Measurements from ENCODE around the gene ZIC4.

The ZIC4 gene

GRCh38 chr3:147397875-147398812, 8.2 kb downstream of the ZIC4 start:
- ATAC-seq (replicated peaks; ENCODE audit: extremely low read depth, poor library complexity, severe bottlenecking) (no peak), DNase-seq (ENCODE audit: low spot score in 2 of 2) (no peak)
- H3K27ac Mint-ChIP-seq (ENCODE audit: low read depth) = no peak overlapping the region
- H3K27me3 Mint-ChIP-seq = peaks cover 67% of the 10 kb centered on the region
- no peaks in the 10 kb centered on the region for H3K4me1 Mint-ChIP-seq
- H3K4me3 Mint-ChIP-seq = no peak overlapping the region
- no peaks in the 10 kb centered on the region for H3K9me3 Mint-ChIP-seq
- H3K36me3 Mint-ChIP-seq (ENCODE audit: insufficient read depth) = no peaks in the 10 kb centered on the region

GRCh38 chr3:147397155-147397874, 9.0 kb downstream of the ZIC4 start:
- Mint-ChIP-seq H3K27ac (ENCODE audit: low read depth) (no peak overlapping the region), H3K9me3 (no peaks in the 10 kb centered on the region), H3K27me3 (peaks cover 70% of the 10 kb centered on the region), H3K4me3 (no peak overlapping the region), H3K36me3 (ENCODE audit: insufficient read depth) (no peaks in the 10 kb centered on the region), H3K4me1 (no peaks in the 10 kb centered on the region)
- DNase-seq (ENCODE audit: low spot score in 2 of 2) = no peak
- ATAC-seq (replicated peaks; ENCODE audit: extremely low read depth, poor library complexity, severe bottlenecking) = no peak

- no peak overlapping the region for H3K4me3 Mint-ChIP-seq
- ATAC-seq (replicated peaks; ENCODE audit: extremely low read depth, poor library complexity, severe bottlenecking) (no peak), DNase-seq (ENCODE audit: low spot score in 2 of 2) (no peak)
- H3K4me1 Mint-ChIP-seq = no peaks in the 10 kb centered on the region
- H3K27ac Mint-ChIP-seq (ENCODE audit: low read depth) = no peak overlapping the region
- H3K27me3 Mint-ChIP-seq = peaks cover 67% of the 10 kb centered on the region
- peaks cover 3% of the 10 kb centered on the region for H3K36me3 Mint-ChIP-seq (ENCODE audit: insufficient read depth)
- H3K9me3 Mint-ChIP-seq = no peaks in the 10 kb centered on the region
Measured at GRCh38 chr3:147396712-147397046, 9.7 kb downstream of the ZIC4 start.

GRCh38 chr3:147395899-147396711, 10.2 kb downstream of the ZIC4 start:
- no peak overlapping the region for H3K4me3 Mint-ChIP-seq
- ATAC-seq (replicated peaks; ENCODE audit: extremely low read depth, poor library complexity, severe bottlenecking) = no peak
- no peaks in the 10 kb centered on the region for H3K4me1 Mint-ChIP-seq
- H3K27ac Mint-ChIP-seq (ENCODE audit: low read depth) = no peak overlapping the region
- DNase-seq (ENCODE audit: low spot score in 2 of 2) = no peak
- H3K36me3 Mint-ChIP-seq (ENCODE audit: insufficient read depth) = peaks cover 3% of the 10 kb centered on the region
- H3K9me3 Mint-ChIP-seq = no peaks in the 10 kb centered on the region
- peaks cover 72% of the 10 kb centered on the region for H3K27me3 Mint-ChIP-seq

- H3K27me3 Mint-ChIP-seq = peaks cover 79% of the 10 kb centered on the region
Measured at GRCh38 chr3:147394884-147395225, 11.5 kb downstream of the ZIC4 start.

GRCh38 chr3:147393943-147394883, 12.1 kb downstream of the ZIC4 start:
- H3K27me3 Mint-ChIP-seq = peaks cover 79% of the 10 kb centered on the region
- H3K9me3 Mint-ChIP-seq = no peaks in the 10 kb centered on the region
- no peak overlapping the region for H3K4me3 Mint-ChIP-seq
- H3K27ac Mint-ChIP-seq (ENCODE audit: low read depth) = no peak overlapping the region
- ATAC-seq (replicated peaks; ENCODE audit: extremely low read depth, poor library complexity, severe bottlenecking) = no peak
- H3K36me3 Mint-ChIP-seq (ENCODE audit: insufficient read depth) = peaks cover 3% of the 10 kb centered on the region
- DNase-seq (ENCODE audit: low spot score in 2 of 2) = no peak
- no peaks in the 10 kb centered on the region for H3K4me1 Mint-ChIP-seq

More at GRCh38 chr3:147394884-147395225, 11.5 kb downstream of the ZIC4 start:
- Mint-ChIP-seq H3K27ac (ENCODE audit: low read depth) (no peak overlapping the region), H3K4me1 (no peaks in the 10 kb centered on the region), H3K36me3 (ENCODE audit: insufficient read depth) (peaks cover 3% of the 10 kb centered on the region), H3K4me3 (no peak overlapping the region), H3K9me3 (no peaks in the 10 kb centered on the region)
- no peak for DNase-seq (ENCODE audit: low spot score in 2 of 2)
- ATAC-seq (replicated peaks; ENCODE audit: extremely low read depth, poor library complexity, severe bottlenecking) = no peak

- DNase-seq (ENCODE audit: low spot score in 2 of 2) = no peak
- H3K4me3 Mint-ChIP-seq = no peak overlapping the region
Measured at GRCh38 chr3:147393261-147393942, 12.9 kb downstream of the ZIC4 start.

GRCh38 chr3:147392625-147392946, 13.8 kb downstream of the ZIC4 start:
- Mint-ChIP-seq H3K27ac (ENCODE audit: low read depth) (no peak overlapping the region), H3K27me3 (peaks cover 83% of the 10 kb centered on the region), H3K4me3 (no peak overlapping the region), H3K36me3 (ENCODE audit: insufficient read depth) (peaks cover 3% of the 10 kb centered on the region), H3K9me3 (peaks cover 6% of the 10 kb centered on the region), H3K4me1 (no peaks in the 10 kb centered on the region)
- no peak for DNase-seq (ENCODE audit: low spot score in 2 of 2)
- ATAC-seq (replicated peaks; ENCODE audit: extremely low read depth, poor library complexity, severe bottlenecking) = no peak

More at GRCh38 chr3:147393261-147393942, 12.9 kb downstream of the ZIC4 start:
- Mint-ChIP-seq H3K27me3 (peaks cover 82% of the 10 kb centered on the region), H3K36me3 (ENCODE audit: insufficient read depth) (peaks cover 3% of the 10 kb centered on the region), H3K27ac (ENCODE audit: low read depth) (no peak overlapping the region), H3K4me1 (no peaks in the 10 kb centered on the region), H3K9me3 (peaks cover under 1% of the 10 kb centered on the region)
- no peak for ATAC-seq (replicated peaks; ENCODE audit: extremely low read depth, poor library complexity, severe bottlenecking)

- Mint-ChIP-seq H3K4me3 (no peak overlapping the region), H3K27me3 (peaks cover 83% of the 10 kb centered on the region), H3K9me3 (peaks cover 6% of the 10 kb centered on the region), H3K27ac (ENCODE audit: low read depth) (no peak overlapping the region), H3K4me1 (no peaks in the 10 kb centered on the region), H3K36me3 (ENCODE audit: insufficient read depth) (peaks cover 3% of the 10 kb centered on the region)
- DNase-seq (ENCODE audit: low spot score in 2 of 2) = no peak
- ATAC-seq (replicated peaks; ENCODE audit: extremely low read depth, poor library complexity, severe bottlenecking) = no peak
Measured at GRCh38 chr3:147391781-147392624, 14.3 kb downstream of the ZIC4 start.

- DNase-seq (ENCODE audit: low spot score in 2 of 2) (no peak), ATAC-seq (replicated peaks; ENCODE audit: extremely low read depth, poor library complexity, severe bottlenecking) (no peak)
- H3K27ac Mint-ChIP-seq (ENCODE audit: low read depth) = no peak overlapping the region
- H3K9me3 Mint-ChIP-seq = peaks cover 6% of the 10 kb centered on the region
- H3K4me3 Mint-ChIP-seq = no peak overlapping the region
- H3K4me1 Mint-ChIP-seq = no peaks in the 10 kb centered on the region
- H3K27me3 Mint-ChIP-seq = peaks cover 89% of the 10 kb centered on the region
- H3K36me3 Mint-ChIP-seq (ENCODE audit: insufficient read depth) = peaks cover 3% of the 10 kb centered on the region
Measured at GRCh38 chr3:147390589-147391569, 15.5 kb downstream of the ZIC4 start.
